ENCODE data around the gene TMEM266. TPM values are rescaled to one million over a fixed set of nuclear protein-coding genes. Genes with fewer than 3 reads are reported as not detected.

The TMEM266 gene
- total and polyA plus RNA-seq, 2 experiments from 2014 or later = 0.39 to 1.9 TPM

- peak; percentile 84 for DNase-seq (ENCODE audit: low spot score)
- Histone ChIP-seq H3K9me3 (ENCODE audit: low read depth) (no peaks in the 10 kb centered on the region), H3K4me3 (no peak overlapping the region), H3K79me2 (no peaks in the 10 kb centered on the region), H3K27ac (no peak overlapping the region), H3K36me3 (replicated peaks; ENCODE audit: insufficient read depth, low read depth) (no peaks in the 10 kb centered on the region), H3K27me3 (peaks cover 4% of the 10 kb centered on the region), H4K20me1 (ENCODE audit: insufficient read depth, poor library complexity, severe bottlenecking) (no peaks in the 10 kb centered on the region), H2AFZ (no peak overlapping the region), H3K9me2 (replicated peaks; ENCODE audit: insufficient read depth) (no peaks in the 10 kb centered on the region), H3K4me1 (ENCODE audit: insufficient read depth) (no peaks in the 10 kb centered on the region), H3K4me2 (no peak overlapping the region)
- TF ChIP-seq EZH2 (IDR thresholded peaks at IDR 0.05; ENCODE audit: borderline replicate concordance) = no peak
- TF ChIP-seq CTCF (IDR thresholded peaks at IDR 0.05; ENCODE audit: poor library complexity) = peak; percentile 91
- WGBS (ENCODE audit: low lambda C conversion rate, missing lambda C conversion rate) = 28% methylated on average over 16 of the region's 16 CpGs
Measured at GRCh38 chr15:76139368-76140073, 79.7 kb downstream of the TMEM266 start.

- H3K4me2 ChIP-seq = no peak overlapping the region
- WGBS (ENCODE audit: low lambda C conversion rate, missing lambda C conversion rate) = 51% methylated on average over 14 of the region's 14 CpGs
Measured at GRCh38 chr15:76140074-76140464, 80.3 kb downstream of the TMEM266 start.

GRCh38 chr15:76146812-76147211 lies 87.0 kb downstream of the TMEM266 start:
- Histone ChIP-seq H3K9me2 (replicated peaks; ENCODE audit: insufficient read depth) (no peaks in the 10 kb centered on the region), H3K9me3 (ENCODE audit: low read depth) (no peaks in the 10 kb centered on the region), H3K27me3 (no peaks in the 10 kb centered on the region), H3K4me2 (no peak overlapping the region), H3K79me2 (no peaks in the 10 kb centered on the region), H2AFZ (no peak overlapping the region), H3K4me1 (ENCODE audit: insufficient read depth) (no peaks in the 10 kb centered on the region), H3K27ac (no peak overlapping the region), H3K4me3 (no peak overlapping the region), H3K36me3 (replicated peaks; ENCODE audit: insufficient read depth, low read depth) (no peaks in the 10 kb centered on the region), H4K20me1 (ENCODE audit: insufficient read depth, poor library complexity, severe bottlenecking) (no peaks in the 10 kb centered on the region)
- no peak for DNase-seq (ENCODE audit: low spot score)
- WGBS (ENCODE audit: low lambda C conversion rate, missing lambda C conversion rate) = 84% methylated on average over 5 of the region's 5 CpGs
- no peak for TF ChIP-seq EZH2phosphoT487 (IDR thresholded peaks at IDR 0.05; ENCODE audit: low read depth, severe bottlenecking, unreplicated experiment)
- TF ChIP-seq EZH2 (IDR thresholded peaks at IDR 0.05; ENCODE audit: borderline replicate concordance) = no peak

More at GRCh38 chr15:76140074-76140464, 80.3 kb downstream of the TMEM266 start:
- no peaks in the 10 kb centered on the region for H3K4me1 ChIP-seq (ENCODE audit: insufficient read depth)
- no peaks in the 10 kb centered on the region for H3K36me3 ChIP-seq (replicated peaks; ENCODE audit: insufficient read depth, low read depth)
- peaks cover 4% of the 10 kb centered on the region for H3K27me3 ChIP-seq
- no peaks in the 10 kb centered on the region for H3K9me3 ChIP-seq (ENCODE audit: low read depth)
- no peak for DNase-seq (ENCODE audit: low spot score)
- H3K4me3 ChIP-seq = no peak overlapping the region
- no peak overlapping the region for H2AFZ ChIP-seq
- no peaks in the 10 kb centered on the region for H3K79me2 ChIP-seq
- TF ChIP-seq EZH2 (IDR thresholded peaks at IDR 0.05; ENCODE audit: borderline replicate concordance) (no peak), EZH2phosphoT487 (IDR thresholded peaks at IDR 0.05; ENCODE audit: low read depth, severe bottlenecking, unreplicated experiment) (no peak), CTCF (IDR thresholded peaks at IDR 0.05; ENCODE audit: poor library complexity) (no peak)
- H3K27ac ChIP-seq = no peak overlapping the region
- no peaks in the 10 kb centered on the region for H3K9me2 ChIP-seq (replicated peaks; ENCODE audit: insufficient read depth)
- no peaks in the 10 kb centered on the region for H4K20me1 ChIP-seq (ENCODE audit: insufficient read depth, poor library complexity, severe bottlenecking)

DNA sequence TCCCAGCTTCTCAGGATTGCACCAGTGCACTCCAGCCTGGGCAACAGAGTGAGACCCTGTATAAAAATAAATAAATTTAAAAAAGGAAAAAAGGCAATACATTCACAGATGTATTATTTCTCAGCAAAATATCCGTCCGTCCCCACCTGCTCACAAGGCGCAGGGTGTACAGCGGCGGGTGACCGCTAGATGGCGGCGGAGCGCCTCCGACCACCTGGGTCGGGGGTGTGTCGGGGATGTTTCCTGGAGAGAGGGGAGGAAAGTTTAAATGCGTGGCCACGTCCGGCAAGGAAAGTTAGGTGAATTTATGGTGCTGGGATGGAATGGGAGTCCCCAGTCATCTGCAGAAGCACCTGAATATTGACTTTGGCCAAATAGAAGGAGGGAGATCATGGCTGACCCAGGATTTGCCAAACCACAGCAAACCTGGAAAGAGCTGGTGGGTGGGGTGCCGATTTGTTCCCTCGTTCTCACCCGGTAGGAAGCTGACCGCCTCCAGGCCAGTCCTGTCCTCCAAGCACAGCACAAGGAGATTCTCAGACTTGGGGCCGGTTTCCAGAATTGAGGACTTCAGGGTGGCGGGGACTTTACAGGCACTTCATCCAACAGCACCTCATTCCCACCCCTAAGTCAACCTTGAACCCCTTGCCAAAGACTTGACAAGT lies 88.3 kb downstream of the TMEM266 start:
- Histone ChIP-seq H3K27ac (no peak overlapping the region), H3K4me2 (peak overlapping the region; percentile 73), H3K27me3 (no peaks in the 10 kb centered on the region), H4K20me1 (ENCODE audit: insufficient read depth, poor library complexity, severe bottlenecking) (no peaks in the 10 kb centered on the region), H3K4me1 (ENCODE audit: insufficient read depth) (no peaks in the 10 kb centered on the region), H3K9me3 (ENCODE audit: low read depth) (no peaks in the 10 kb centered on the region), H3K4me3 (no peak overlapping the region), H3K9me2 (replicated peaks; ENCODE audit: insufficient read depth) (no peaks in the 10 kb centered on the region), H3K36me3 (replicated peaks; ENCODE audit: insufficient read depth, low read depth) (no peaks in the 10 kb centered on the region), H3K79me2 (no peaks in the 10 kb centered on the region), H2AFZ (peak overlapping the region; percentile 21)
- peak; percentile 79 for DNase-seq (ENCODE audit: low spot score)
- TF ChIP-seq CTCF (IDR thresholded peaks at IDR 0.05; ENCODE audit: poor library complexity) = peak; percentile 96
- TF ChIP-seq EZH2 (IDR thresholded peaks at IDR 0.05; ENCODE audit: borderline replicate concordance) = no peak
- TF ChIP-seq EZH2phosphoT487 (IDR thresholded peaks at IDR 0.05; ENCODE audit: low read depth, severe bottlenecking, unreplicated experiment) = no peak
- WGBS (ENCODE audit: low lambda C conversion rate, missing lambda C conversion rate) = 20% methylated on average over 21 of the region's 21 CpGs

Data from hepatocyte (in vitro differentiated cells).